Suprapubic skin (tissue), 4 donors: Measurements from ENCODE around the gene MARK4.

Source experiments
- CTCF ChIP-seq, 2 donors: fragments of 200-600 bp in 1 of 2; fragments of 450-650 bp in 1 of 2; sonication (generic) in 1 of 2; IDR thresholded peaks; one replicate each; pipeline ENCODE4 v1.5.1; 2016 to 2019; ENCODE audit warnings: antibody characterized with exemption in 2 of 2, mild to moderate bottlenecking in 1 of 2, moderate library complexity in 1 of 2
- EP300 ChIP-seq: sonication (generic); formaldehyde crosslinking; IDR thresholded peaks from one replicate; pipeline ENCODE4 v1.6.1; 2017; ENCODE audit warnings: antibody characterized with exemption
- POLR2A ChIP-seq, 2 donors: fragments of 450-650 bp; IDR thresholded peaks; one replicate each; pipeline ENCODE4 v1.6.1; 2017; ENCODE audit warnings: antibody characterized with exemption in 2 of 2, mild to moderate bottlenecking in 2 of 2, moderate library complexity in 2 of 2
- POLR2AphosphoS5 ChIP-seq, 3 donors: sonication (generic); formaldehyde crosslinking; IDR thresholded peaks; one replicate each; pipeline ENCODE4 v1.6.1; 2017; ENCODE audit warnings: antibody characterized with exemption in 3 of 3

GRCh38 chr19:45348367-45349125, 97.5 kb downstream of the MARK4 start:
- TF ChIP-seq POLR2AphosphoS5 (IDR thresholded peaks at IDR 0.05) (no peak), CTCF (IDR thresholded peaks at IDR 0.05) (no peak), POLR2A (IDR thresholded peaks at IDR 0.05) (no peak), EP300 (no peak)
